Activated CD4-positive, CD25-positive, alpha-beta regulatory T cell treated with anti-CD3 and anti-CD28 coated beads, Interleukin-2, amount 50 U/mL, for 24 hours (primary cell): ENCODE measurements around the gene SPRR2D.
"Not testable (repeated sequence)": the region's sequence is repeated elsewhere in the genome, so short reads cannot be mapped to it uniquely, and the experiment has no call there.

ENCODE experiments used
- ATAC-seq, 2 donors: fragments of 150-1000 bp; cut with Tn5 transposase; one replicate each; pipeline ENCODE4 v1.10.0; 2021; ENCODE audit warnings: mild to moderate bottlenecking in 1 of 2, moderate library complexity in 1 of 2

The SPRR2D gene

GRCh38 chr1:153040950-153041631 lies at the start of gene SPRR2D:
TSS of gene SPRR2D (minus strand) at chr1:153041120. CDS start at chr1:153040346, 774 bp downstream.
- no peak for ATAC-seq

GRCh38 chr1:153087652-153088051 lies 46.7 kb upstream of the SPRR2D start:
- ATAC-seq: no peak

GRCh38 chr1:153081736-153082135 lies 40.8 kb upstream of the SPRR2D start:
- ATAC-seq: no peak

- no peak for ATAC-seq
Measured at GRCh38 chr1:153072806-153073726, 32.1 kb upstream of the SPRR2D start.

DNA sequence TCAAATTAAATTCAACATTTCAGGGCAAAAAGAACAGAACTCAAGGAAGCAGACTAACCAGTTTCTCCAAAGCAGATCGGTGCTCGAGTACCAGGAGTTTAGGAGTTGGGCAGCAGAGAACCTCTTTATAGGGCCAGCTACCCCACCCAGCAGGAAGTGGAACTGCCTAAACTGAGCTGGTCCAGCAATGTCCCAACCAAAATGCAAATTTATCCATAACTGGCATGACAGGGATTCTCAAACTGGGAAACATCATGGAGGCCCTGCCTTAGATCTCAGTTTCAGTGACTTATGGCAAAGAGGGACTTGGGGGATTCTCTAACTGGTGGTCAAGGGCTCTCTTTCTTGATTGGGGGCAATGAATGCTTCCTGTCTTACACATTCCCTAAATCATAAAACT lies 30.6 kb upstream of the SPRR2D start, which contains the start of gene SPRR2B:
Gene SPRR2B (minus strand): TSS at position 101 of the 400 bp plus-strand sequence. CDS start 772 bp downstream, outside the sequence.
- ATAC-seq: no peak

GRCh38 chr1:153070243-153070642 lies 29.3 kb upstream of the SPRR2D start:
- ATAC-seq: no peak

DNA sequence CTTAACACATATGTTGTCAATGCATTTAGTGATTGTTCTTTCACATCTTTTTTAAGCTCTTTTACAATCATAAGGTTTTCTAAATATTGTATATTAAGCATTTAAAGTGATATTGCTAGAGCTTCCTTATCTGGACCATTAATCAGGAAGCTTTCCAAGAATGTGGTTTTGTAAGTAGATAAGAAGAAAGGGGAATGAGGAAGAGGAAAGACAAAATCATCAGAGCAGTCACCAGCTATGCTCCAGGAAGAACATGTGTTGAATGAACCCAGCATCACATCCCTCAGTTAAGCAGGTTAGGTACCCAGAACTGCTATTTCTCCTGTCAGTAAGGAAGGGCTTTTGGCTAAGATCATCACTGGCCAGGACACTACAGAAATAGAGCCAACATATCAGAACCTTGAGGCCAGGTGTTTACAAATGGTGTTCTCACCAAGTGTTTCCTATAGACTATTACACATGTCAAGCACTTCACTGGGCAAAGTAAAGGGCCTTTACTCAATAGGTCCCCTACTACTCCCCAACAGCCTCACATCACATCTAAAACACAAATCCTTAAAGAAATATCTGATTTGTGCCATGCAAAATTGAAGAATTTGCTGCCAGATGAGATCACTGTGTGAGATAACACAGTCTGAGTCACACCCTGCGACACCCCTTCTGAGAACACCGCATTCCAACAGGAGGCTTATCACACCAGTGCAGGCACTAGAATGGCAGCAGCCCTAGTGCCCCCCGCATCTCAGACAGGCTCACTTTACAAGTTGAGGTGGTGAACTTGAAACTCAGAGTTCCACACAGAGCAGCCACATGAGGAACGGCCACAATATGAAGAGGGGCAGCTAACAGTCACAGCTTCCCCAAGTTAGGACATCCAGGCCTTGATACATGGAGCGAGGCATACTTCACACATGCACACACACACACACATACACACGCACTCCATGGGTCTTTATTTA lies 18.2 kb upstream of the SPRR2D start:
- no peak for ATAC-seq

DNA sequence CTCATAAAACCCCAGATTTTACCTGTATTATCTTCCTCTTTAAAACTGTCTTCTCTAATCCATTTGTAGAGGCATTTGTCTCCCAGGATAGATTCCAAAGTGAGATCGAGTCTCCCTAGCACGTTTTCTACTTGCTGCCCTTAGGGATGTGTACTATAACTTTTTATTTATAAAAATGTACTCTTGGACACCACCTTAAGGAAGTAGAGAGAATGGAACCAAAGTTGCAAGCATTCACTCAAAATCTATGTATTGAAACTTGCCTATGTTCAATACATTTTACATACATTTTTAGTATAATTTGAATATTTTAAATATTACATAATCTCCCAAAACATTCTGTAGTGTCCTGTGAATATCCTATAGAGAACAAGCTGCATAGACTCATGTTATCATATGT lies 17.2 kb upstream of the SPRR2D start:
- ATAC-seq: no peak

DNA sequence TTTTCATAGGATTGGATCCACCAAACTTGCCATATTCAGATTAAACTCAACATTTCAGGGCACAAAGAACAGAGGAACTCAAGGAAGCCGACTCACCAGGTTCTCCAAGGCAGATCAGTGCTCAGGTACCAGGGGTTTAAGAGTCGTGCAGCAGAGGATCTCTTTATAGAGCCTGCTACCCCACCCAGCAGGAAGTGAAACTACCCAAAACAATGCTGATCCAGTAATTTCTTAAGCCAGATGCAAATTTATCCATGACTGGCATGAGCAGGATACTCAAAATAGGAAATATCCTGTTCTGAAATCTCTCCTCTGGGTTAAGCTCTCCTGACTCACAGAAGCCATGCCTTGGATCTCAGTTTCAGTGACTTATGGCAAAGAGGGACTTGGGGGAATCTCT lies 16.5 kb upstream of the SPRR2D start, which contains the start of gene SPRR2A:
Gene SPRR2A (minus strand): TSS at position 138 of the 400 bp plus-strand sequence. CDS start 777 bp downstream, outside the sequence.
- ATAC-seq: no peak

DNA sequence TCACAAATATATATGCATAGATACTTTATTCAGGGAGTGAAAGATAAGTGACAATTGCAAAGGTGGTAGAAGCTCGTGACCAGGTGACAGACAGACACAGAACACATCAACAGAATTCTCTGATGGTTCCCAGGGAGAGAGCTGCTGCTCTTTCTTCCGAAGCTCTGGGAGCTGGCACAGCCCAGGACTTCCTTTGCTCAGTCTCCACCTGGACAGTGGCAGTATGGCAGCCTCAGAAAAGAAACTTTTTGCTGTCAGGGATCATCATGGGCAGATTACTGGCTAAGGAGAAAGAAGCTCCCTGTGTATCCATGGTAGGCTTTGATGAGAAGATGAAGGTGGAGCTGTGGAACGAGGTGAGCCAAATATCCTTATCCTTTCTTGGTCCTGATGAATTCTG lies 15.2 kb upstream of the SPRR2D start:
- not testable (repeated sequence) for ATAC-seq

DNA sequence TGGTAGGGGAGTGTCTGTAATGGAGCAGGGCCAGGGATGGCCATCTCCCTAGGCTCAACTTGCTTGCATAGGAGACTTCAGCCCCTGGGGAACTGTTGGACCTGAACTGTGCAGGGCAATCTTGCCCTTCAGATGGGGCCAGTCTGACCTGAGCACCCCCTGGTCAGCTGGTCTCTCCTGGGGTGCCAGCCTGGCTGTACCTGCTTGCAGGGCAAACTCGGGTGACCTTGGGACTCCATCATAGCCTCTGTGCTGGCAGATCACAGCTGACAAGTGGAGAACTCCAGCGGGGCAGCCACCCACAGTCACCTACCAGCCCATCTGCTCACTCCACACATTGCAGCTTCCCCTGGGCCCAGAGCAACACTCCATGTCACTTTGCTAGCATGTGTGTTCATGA lies 8.3 kb upstream of the SPRR2D start:
- ATAC-seq: no peak

DNA sequence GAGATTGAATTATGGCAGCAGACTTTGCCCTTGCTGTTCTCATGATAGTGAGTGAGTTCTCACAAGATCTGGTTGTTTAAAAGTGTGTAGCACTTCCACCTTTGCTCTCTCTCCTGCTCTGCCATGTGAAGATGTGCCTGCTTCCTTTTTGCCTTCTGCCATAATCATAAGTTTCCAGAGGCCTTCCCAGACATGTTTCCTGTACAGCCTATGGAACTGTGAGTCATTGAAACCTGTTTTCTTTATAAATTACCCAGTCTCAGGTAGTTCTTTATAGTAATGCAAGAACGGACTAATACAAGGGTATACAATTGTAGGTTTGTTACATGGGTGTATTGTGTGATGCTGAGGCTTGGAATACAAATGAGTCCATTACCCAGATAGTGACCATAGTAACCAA lies 5.7 kb downstream of the SPRR2D start:
- ATAC-seq: no peak

DNA sequence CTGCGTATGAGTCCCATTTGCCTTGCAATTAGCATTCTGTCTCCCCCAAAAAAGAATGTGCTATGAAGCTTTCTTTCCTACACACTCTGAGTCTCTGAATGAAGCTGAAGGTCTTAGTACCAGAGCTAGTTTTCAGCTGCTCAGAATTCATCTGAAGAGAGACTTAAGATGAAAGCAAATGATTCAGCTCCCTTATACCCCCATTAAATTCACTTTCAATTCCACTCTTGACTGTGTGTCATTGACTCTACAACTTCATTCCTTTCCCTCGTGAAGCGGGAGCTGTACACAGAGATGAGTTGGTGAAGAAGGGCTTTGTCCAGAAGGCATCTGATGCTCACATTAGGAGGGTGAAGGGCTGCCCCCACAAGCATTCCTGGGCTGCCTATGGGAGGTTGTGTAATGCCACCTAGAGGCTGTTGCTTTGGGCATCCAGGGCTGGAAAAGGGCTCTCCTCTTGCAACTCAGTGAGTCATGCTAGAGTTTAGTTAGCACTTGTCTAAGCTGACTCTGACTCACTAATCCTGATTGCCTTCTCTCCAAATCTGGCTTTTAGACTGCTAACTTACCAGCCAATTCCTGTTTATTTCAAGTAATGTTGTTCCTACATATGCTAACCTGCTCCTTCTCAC lies 8.1 kb downstream of the SPRR2D start:
- ATAC-seq: no peak

DNA sequence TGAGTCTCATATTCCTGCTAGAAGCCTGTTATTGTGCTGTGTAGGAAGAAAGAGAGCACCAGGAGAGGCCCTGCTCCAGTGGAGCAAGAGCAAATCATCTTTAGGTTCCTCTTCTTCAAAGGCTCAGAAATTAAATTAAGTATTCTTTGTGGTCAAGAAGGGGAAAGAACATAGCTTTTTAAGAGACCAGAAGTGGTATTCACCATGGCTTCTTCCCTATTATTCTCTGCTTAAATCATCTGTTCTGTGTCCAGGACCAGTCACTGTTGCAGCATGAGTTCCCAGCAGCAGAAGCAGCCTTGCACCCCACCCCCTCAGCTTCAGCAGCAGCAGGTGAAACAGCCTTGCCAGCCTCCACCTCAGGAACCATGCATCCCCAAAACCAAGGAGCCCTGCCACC lies 8.8 kb downstream of the SPRR2D start:
- no peak for ATAC-seq

- ATAC-seq: no peak
Measured at GRCh38 chr1:153030895-153031294, 10.0 kb downstream of the SPRR2D start, which contains the start of gene SPRR1B. TSS of gene SPRR1B (plus strand) at chr1:153031203. CDS start at chr1:153032346, 1,143 bp downstream.

DNA sequence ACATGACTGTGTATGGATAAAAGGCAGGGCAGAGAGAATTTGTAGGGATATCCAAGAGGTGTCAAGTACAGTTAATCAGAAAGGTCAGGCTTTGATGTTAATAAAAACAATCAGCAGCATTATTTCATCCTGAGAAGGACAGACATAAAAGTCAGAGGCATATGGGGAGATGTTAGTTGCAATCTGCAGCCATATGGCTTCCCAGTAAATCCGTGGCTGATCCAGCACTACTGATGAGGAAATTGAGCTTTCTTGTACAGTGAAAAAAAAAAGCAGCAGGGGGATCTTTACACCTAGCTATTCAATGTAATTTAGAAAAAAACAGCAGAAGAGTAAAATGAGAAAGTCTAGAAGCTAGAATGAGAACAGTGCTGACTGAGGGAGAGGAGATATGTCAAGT lies 12.2 kb downstream of the SPRR2D start:
- ATAC-seq: no peak

- ATAC-seq: no peak
Measured at GRCh38 chr1:153025797-153026196, 15.1 kb downstream of the SPRR2D start.

DNA sequence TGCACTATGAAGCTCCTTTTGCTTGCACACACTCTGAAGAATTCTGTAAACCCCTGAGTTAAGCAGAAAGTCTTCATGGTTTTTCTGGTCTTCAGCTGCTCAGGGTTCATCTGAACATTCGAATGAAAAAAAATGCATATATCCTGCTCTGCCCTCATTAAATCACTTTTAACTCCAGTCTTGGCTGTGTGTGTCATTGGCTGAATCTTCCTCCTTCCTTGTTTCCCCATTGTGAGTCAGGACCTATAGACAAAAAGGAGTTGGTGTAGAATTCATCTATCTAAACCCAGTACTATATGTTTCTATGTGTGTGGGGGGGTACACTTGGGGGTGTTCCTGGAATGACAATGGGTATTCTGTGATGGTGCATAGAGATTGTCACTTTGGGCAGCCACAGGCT lies 16.5 kb downstream of the SPRR2D start:
- ATAC-seq: no peak

GRCh38 chr1:153023109-153023508 lies 17.8 kb downstream of the SPRR2D start:
- ATAC-seq: no peak

DNA sequence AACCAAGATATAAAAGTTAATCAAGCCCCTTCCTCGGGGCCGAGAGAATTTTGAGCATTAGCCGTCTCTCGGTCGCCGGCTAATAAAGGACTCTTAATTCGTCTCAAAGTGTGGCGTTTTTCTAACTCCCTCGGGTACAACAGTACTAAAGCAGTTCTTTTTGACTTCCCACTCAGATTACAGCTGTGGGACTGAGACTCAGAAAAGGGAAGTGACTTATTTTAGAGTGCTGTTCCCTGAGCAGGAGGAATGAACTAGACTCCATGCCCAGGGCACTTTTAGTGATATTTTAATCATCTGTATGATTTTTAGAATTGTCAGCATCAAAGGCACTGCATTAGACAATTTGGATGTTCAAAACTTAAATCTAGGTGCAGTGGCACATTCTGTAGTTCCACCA lies 18.6 kb downstream of the SPRR2D start:
- ATAC-seq: not testable (repeated sequence)

DNA sequence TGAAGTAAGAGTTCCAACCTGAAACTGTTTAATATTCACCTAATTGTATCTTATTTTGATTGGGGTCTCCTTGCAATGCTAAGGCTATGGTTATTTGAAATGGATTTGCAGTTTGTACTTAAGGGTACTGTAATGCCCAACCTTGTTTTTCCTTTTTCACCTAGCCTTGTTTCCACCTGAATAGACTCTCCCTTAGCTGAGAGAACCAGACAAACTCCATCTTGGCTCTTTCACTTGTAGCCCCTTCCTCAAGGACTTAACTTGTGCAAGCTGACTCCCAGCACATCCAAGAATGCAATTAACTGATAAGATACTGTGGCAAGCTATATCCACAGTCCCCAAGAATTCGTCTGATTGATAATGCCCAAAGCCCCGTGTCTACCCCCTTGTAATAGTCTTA lies 19.1 kb downstream of the SPRR2D start:
- ATAC-seq: not testable (repeated sequence)

GRCh38 chr1:153011235-153011758 lies 29.6 kb downstream of the SPRR2D start:
- not testable (repeated sequence) for ATAC-seq
